ENCODE data around the gene PHF23.

GRCh38 chr17:7281074-7281952 lies 42.1 kb upstream of the PHF23 start, which contains the start of gene SLC2A4:
- TF ChIP-seq CTCF (conservative IDR thresholded peaks at IDR 0.05): no peak
- TF ChIP-seq ZFX (IDR thresholded peaks at IDR 0.05): no peak
